KG1 (cell line): ENCODE data around the gene NGLY1.

Source experiments
- DNase-seq: peaks from one replicate; lab custom pipeline; 2025; lab: John Stamatoyannopoulos, UW

NGLY1 gene

GRCh38 chr3:25708036-25708435, 75.2 kb downstream of the NGLY1 start:
- no peak for DNase-seq

- DNase-seq = no peak
These were observed 75.8 kb downstream of the NGLY1 start for GRCh38 chr3:25707268-25707926.

DNA sequence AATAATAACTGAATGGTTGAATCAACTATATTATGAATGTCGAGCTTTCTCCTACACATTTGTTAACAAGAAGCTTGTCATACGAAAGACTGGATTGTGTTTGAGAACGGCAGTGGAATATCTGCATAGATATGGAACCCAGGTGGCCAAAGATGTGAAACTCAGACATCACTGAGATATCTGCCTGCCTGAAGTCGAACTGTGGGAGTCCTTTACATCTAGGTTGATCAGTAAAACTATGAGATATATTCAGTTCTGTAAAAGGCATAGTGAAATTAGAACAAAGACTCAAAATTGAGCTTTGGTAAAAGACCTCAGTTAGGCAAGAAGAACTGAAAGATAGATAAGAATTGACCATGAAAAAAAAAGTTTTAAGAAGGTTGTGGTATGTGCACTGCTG, 77.0 kb downstream of the NGLY1 start:
- no peak for DNase-seq

GRCh38 chr3:25697553-25697952, 85.7 kb downstream of the NGLY1 start:
- no peak for DNase-seq

DNA sequence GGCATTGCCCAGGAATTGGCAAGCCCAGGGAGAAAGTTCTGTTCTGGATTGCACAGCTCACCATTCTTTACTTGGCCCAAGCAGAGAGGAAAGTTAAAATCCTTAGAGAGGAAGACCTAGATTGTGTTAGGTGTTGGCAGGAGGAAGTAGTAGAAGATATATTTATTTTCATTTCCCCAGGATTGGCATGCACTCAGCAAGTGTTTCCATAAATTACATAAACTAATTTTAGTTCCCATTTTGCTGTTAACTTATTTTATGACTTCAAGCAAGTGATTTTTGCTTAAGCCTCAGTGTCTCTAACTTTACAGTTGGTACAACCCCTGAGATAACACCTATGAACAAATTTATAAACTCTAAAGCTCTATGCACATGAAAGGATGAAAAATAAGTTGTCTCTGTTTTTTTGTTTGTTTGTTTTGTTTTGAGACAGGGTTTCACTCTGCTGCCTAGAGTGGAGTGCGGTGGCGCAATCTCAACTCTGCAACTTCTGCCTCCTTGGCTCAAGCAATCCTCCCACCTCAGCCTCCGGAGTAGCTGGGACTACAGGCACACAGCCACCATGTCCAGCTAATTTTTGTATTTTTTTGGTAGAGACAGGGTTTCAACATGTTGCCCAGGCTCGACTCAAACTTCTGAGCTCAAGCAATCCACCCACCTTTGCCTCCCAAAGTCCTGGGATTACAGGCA, 87.4 kb downstream of the NGLY1 start:
- DNase-seq = no peak

GRCh38 chr3:25693238-25693637, 90.0 kb downstream of the NGLY1 start:
- DNase-seq = no peak

DNA sequence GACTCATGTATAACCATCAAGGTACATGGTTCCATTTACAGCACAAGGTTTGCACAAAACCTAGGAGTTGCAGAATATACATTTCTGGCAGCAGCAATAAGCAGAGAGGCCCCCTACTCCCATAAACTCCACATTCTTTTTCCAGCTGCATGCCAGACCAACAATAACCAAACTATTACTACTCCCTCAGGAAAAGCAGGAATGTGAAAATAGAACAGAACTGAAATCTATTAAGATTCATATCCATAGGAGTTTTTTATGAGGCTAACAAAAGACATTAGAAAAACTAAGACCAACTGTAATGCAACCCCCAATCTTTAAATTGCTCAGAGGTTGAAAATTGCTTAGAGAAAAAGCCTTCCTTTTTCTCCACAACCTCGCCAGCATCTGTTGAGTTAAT, 90.9 kb downstream of the NGLY1 start:
- DNase-seq = no peak

GRCh38 chr3:25690768-25691533, 92.3 kb downstream of the NGLY1 start:
- no peak for DNase-seq

GRCh38 chr3:25689226-25689625, 94.0 kb downstream of the NGLY1 start:
- DNase-seq = no peak

- DNase-seq = no peak
These were observed 95.5 kb downstream of the NGLY1 start for GRCh38 chr3:25687742-25688141.

DNA sequence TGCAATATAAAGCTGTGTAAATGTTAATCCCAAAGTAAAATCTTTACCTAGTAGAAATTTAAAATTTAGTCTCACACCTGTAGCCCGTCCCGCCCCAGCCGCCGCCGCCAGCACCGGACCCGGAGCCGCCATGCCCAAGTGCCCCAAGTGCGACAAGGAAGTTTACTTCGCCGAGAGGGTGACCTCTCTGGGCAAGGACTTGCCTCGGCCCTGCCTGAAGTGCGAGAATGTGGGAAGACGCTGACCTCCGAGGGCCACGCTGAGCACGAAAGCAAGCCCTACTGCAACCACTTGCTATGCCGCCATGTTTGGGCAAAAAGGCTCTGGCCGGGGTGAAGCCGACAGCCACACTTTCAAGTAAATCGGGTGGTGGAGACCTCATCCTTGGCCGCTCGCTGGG, 96.5 kb downstream of the NGLY1 start:
- DNase-seq = no peak

DNA sequence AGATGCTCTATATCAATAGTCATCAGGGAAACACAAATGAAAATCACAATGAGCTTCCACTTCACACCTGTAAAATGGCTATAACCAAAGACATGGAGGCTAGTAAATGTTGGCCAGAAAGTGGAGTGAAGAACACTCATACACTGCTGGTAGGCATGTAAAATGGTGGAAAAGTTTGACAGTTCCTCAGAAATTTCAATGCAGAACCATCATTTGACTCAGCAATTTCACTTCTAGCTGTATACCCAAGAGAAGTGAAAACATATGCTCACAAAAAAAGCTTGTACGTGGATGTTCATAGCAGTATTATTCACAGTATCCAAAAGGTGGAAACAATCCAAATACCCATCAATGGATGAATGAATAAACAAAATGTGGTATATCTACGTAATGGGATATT, 99.4 kb downstream of the NGLY1 start:
- DNase-seq = no peak

- no peak for DNase-seq
These were observed 99.8 kb downstream of the NGLY1 start for GRCh38 chr3:25683410-25683809.

DNA sequence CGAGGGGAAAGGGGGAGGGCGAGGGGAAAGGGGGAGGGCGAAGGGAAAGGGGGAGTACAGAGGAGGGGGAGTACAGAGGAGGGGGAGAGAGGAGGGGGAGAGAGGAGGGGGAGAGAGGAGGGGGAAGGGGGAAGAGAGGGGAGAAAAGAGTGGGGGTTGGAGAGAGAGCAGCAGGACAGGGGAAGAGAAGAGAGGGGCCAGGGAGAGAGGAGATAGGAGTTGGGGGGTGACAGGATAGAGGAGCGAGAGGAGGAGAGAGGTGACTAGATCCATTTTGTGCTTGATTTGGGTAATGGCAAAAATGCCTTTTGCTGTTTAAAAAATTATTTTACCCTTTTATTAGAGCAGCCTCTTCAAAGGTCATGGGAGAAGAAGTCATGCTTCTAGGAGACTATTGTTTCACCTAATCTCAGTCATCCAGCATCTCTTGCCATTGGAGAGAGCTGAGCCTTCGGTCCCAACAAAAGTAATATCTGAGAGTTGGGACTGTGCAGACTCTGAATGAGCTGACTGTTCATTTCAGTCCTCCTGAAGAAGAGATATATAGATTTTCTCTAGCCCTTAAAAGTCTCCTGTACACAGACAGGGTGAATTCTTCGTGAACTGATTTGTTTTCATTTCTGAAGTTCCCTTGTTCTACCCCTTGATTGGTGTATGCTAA, 103.5 kb downstream of the NGLY1 start:
- no peak for DNase-seq

GRCh38 chr3:25679166-25679565, 104.1 kb downstream of the NGLY1 start:
- no peak for DNase-seq

- DNase-seq = no peak
These were observed 104.7 kb downstream of the NGLY1 start for GRCh38 chr3:25678581-25678980.

DNA sequence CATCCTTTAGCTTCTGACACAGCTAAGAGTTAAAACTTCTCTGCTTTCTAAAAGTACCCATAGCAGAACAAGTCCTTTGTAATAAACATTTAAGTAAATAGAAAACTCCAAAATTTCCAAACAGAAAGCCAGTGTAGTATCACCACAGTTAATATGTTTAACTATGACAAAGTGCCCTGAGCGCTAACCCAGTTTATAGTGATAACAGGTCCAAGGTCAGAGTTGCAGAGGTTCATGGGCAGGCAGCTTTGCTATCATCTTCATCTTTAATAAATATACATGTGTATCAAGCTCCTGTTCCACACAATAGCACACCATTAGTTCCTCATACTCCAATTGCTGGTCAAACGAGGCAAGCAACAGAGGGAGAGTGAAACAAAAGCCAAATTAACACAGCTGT, 106.1 kb downstream of the NGLY1 start:
- DNase-seq = no peak

- DNase-seq = no peak
These were observed 108.6 kb downstream of the NGLY1 start for GRCh38 chr3:25674670-25675069.

- no peak for DNase-seq
These were observed 109.4 kb downstream of the NGLY1 start for GRCh38 chr3:25673738-25674298.
